Stimulated activated naive CD8-positive, alpha-beta T cell treated with anti-CD3 and anti-CD28 coated beads, Interleukin-15, Interleukin-2, amounts not matched to agents 100 ng/mL and 50 ng/mL, for 24 hours (primary cell): ENCODE data around the gene CLIC4.
"Not testable (repeated sequence)": the region's sequence is repeated elsewhere in the genome, so short reads cannot be mapped to it uniquely, and the experiment has no call there.

Source experiments
- H3K27ac Mint-ChIP-seq: one replicate; pipeline ENCODE4 v1.8.0; 2021; ENCODE audit warnings: mild to moderate bottlenecking, mixed read lengths
- H3K27me3 Mint-ChIP-seq: one replicate; pipeline ENCODE4 v1.8.0; 2021; ENCODE audit warnings: mixed read lengths
- H3K36me3 Mint-ChIP-seq: one replicate; pipeline ENCODE4 v1.8.0; 2021; ENCODE audit warnings: low read depth, mixed read lengths
- H3K4me1 Mint-ChIP-seq: one replicate; pipeline ENCODE4 v1.8.0; 2021; ENCODE audit warnings: low read depth, mixed read lengths
- H3K4me3 Mint-ChIP-seq: one replicate; pipeline ENCODE4 v1.8.0; 2021; ENCODE audit warnings: mild to moderate bottlenecking, mixed read lengths
- H3K9me3 Mint-ChIP-seq: one replicate; pipeline ENCODE4 v1.8.0; 2021; ENCODE audit warnings: mixed read lengths

CLIC4 gene

DNA sequence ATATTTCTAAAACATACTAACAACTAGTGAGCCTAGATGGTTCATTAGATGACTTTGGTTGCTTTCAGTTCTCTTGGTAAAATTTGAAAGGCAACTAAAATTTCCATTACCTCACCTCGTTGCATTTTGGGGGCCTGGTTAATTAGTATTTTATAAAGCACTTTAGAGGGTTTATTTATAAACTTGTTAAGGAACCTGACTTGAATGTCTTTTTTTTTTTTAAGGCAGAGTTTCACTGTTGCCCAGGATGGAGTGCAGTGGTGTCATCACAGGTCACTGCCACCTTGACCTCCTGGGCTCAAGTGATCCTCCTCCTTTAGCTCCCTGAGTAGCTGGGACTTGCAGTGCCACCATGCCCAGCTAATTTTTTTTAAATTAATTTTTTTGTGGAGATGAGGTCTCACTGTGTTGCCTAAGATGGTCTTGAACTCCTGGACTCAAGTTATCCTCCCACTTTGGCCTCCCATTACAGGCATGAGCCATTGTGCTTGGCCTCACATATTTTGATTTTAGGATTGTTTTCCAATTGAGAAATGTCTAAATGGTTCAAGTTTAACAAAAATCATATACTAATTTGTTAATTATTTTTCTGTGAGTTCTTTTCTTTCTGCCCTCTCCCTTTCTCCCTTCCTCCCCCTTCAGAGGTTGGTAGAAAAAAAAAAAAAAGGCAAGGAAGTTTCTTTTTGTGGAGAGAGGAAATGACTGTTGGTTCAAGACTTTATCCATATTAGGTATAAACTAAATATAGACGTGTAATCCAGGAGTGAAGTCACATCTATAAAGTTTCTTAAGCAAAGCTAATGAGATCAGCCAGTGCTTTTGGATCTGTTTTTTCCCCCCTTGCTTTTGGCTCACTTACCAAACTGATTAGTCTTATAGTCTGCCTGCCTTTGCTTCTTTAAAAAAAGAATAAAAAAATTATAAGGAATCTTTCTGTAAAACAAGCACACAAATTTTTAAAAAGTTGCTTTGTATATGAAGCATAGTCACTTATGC lies 24.7 kb downstream of the CLIC4 start:
- Mint-ChIP-seq H3K27me3 (no peaks in the 10 kb centered on the region), H3K27ac (no peak overlapping the region), H3K4me3 (no peak overlapping the region), H3K9me3 (no peaks in the 10 kb centered on the region), H3K36me3 (no peaks in the 10 kb centered on the region), H3K4me1 (peaks cover 20% of the 10 kb centered on the region)

DNA sequence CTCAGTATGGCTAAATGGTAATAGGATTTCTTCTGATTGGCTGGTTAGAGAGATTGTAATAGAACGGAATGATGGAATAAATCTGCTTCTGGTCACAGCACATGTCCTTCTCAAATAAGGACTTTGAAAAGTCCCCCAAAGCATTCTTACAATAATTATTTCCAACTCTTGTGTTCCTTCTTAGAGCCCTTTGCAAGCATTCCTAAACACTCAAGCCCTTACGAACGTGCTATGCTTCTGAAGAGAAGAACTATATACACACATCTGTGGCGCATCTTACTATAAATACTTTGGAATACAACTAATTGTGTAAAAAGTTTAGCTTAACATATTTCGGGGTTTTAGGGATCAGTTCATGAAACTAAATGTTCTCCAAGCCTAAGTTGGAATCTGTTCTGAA lies 25.6 kb downstream of the CLIC4 start:
- no peaks in the 10 kb centered on the region for H3K36me3 Mint-ChIP-seq
- H3K27ac Mint-ChIP-seq: no peak overlapping the region
- no peaks in the 10 kb centered on the region for H3K27me3 Mint-ChIP-seq
- no peak overlapping the region for H3K4me3 Mint-ChIP-seq
- H3K4me1 Mint-ChIP-seq: peaks cover 20% of the 10 kb centered on the region
- H3K9me3 Mint-ChIP-seq: no peaks in the 10 kb centered on the region

DNA sequence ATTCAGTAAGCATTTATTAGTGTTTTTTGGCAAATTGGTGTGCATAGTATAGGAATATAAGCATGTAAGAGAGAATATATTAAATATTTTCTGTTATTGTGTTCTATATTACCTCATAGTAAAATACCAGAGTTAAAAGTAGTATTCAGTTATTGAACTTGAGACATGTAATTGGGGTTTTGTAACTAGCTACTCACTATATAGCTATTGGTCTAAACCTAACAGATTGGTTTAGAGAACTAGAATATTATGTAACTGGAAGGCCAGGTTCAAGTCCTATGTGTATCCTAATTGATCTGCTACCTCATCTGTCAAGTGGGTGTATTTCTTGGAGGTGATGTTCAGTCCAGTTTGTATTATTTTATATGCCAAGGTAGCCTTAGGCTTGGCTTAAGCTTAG lies 26.3 kb downstream of the CLIC4 start:
- no peaks in the 10 kb centered on the region for H3K27me3 Mint-ChIP-seq
- H3K4me1 Mint-ChIP-seq: peaks cover 20% of the 10 kb centered on the region
- H3K27ac Mint-ChIP-seq: no peak overlapping the region
- no peaks in the 10 kb centered on the region for H3K36me3 Mint-ChIP-seq
- H3K9me3 Mint-ChIP-seq: no peaks in the 10 kb centered on the region
- H3K4me3 Mint-ChIP-seq: no peak overlapping the region

DNA sequence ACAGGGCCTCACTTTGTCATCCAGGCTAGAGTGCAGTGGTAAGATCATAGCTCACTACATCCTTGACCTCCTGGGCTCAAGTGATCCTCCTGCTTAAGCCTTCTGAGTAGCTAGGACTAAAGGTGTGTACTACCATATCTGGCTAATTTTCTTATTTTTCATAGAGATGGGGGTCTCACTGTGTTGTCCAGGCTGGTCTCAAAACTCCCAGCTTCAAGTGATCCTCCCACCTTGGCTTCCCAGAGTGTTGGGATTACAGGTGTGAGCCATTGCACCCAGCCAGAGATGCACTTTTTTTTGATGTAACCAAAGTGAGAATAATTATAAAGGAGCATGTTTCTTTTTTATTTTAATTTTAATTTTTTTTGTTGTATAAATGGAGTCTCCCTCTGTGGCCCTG lies 28.4 kb downstream of the CLIC4 start:
- Mint-ChIP-seq H3K4me3 (no peak overlapping the region), H3K27me3 (no peaks in the 10 kb centered on the region), H3K27ac (no peak overlapping the region), H3K4me1 (peaks cover 20% of the 10 kb centered on the region), H3K9me3 (no peaks in the 10 kb centered on the region), H3K36me3 (no peaks in the 10 kb centered on the region)

DNA sequence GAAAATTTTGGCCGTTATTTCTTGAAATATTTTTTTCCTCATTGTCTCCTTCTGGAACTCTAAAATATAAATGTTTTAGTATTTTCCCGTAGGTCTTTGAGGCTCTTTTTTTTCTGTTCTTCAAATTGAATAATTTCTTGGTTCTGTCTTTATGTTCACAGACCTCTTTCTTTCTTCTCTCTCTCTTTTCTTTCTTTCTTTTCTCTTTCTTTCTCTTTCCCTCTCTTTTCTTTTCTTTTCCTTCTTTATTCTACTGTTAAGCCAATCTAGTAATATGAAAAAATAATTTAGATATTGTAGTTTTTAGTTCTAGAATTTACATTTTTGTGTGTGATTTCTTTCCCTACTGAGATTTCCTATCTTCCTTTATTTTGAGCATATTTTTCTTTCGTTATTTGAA lies 30.1 kb downstream of the CLIC4 start:
- H3K27me3 Mint-ChIP-seq: no peaks in the 10 kb centered on the region
- no peaks in the 10 kb centered on the region for H3K9me3 Mint-ChIP-seq
- no peaks in the 10 kb centered on the region for H3K36me3 Mint-ChIP-seq
- H3K4me3 Mint-ChIP-seq: no peak overlapping the region
- H3K27ac Mint-ChIP-seq: no peak overlapping the region
- H3K4me1 Mint-ChIP-seq: peaks cover 7% of the 10 kb centered on the region

DNA sequence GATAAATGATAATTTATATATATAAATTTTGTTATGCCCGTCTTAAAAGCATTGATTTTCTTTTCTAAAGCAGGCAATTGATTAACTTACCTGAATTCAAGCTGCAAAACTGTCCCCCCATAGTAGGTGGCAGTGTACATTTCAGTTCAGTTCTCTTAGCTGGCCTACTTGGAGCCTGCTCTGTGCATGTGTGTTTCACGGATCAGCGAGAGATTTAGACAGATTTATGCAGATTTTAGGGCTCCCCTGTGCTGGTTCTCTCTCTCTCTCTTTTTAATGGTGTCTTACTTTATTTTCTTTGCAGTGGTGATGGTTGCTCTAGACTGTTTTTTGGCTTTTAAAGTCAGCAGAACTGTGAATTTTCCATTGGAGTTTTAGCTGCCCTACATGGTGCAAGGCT lies 30.7 kb downstream of the CLIC4 start:
- Mint-ChIP-seq H3K9me3 (no peaks in the 10 kb centered on the region), H3K27ac (no peak overlapping the region), H3K36me3 (no peaks in the 10 kb centered on the region), H3K4me3 (no peak overlapping the region), H3K27me3 (no peaks in the 10 kb centered on the region), H3K4me1 (peaks cover under 1% of the 10 kb centered on the region)

DNA sequence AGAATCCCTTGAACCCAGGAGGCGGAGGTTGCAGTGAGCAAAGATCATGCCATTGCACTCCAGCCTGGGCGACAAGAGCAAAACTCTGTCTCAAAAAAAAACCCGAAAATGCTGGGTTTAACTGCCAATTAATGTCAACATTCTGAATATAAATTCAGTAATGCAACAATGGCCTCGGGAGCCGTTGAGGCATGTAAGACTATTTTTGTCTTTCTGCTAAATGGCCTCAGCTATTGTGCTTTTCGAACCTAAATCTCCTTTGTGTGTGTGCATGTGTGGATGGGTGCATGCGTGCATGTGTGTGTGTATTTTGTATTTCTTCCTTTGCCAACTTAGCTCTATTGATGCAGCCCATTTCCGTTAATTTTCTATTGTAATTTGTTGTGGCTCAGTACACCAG lies 31.6 kb downstream of the CLIC4 start:
- H3K4me1 Mint-ChIP-seq: peaks cover 4% of the 10 kb centered on the region
- no peaks in the 10 kb centered on the region for H3K9me3 Mint-ChIP-seq
- H3K4me3 Mint-ChIP-seq: no peak overlapping the region
- no peaks in the 10 kb centered on the region for H3K27me3 Mint-ChIP-seq
- no peak overlapping the region for H3K27ac Mint-ChIP-seq
- no peaks in the 10 kb centered on the region for H3K36me3 Mint-ChIP-seq

DNA sequence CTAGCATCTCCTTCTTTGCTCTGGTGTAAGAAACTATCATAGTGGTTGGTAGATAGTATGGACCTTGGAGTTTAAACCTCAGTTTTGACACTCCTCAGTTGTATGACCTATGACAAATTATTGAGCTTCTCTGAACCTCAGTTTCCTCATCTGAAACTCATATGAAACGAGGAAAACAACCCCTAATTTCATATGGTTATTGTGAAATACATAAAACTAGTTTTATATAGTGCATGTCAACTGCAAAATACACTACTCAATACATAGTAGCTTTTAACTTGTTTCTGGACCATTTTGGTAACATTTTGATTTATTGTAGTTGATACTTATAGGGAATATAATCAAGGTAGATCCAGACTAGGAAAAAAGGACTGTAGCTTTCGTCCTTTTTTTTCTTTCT lies 32.9 kb downstream of the CLIC4 start:
- no peaks in the 10 kb centered on the region for H3K9me3 Mint-ChIP-seq
- no peak overlapping the region for H3K4me3 Mint-ChIP-seq
- peaks cover 7% of the 10 kb centered on the region for H3K4me1 Mint-ChIP-seq
- H3K27me3 Mint-ChIP-seq: no peaks in the 10 kb centered on the region
- H3K27ac Mint-ChIP-seq: no peak overlapping the region
- no peaks in the 10 kb centered on the region for H3K36me3 Mint-ChIP-seq

DNA sequence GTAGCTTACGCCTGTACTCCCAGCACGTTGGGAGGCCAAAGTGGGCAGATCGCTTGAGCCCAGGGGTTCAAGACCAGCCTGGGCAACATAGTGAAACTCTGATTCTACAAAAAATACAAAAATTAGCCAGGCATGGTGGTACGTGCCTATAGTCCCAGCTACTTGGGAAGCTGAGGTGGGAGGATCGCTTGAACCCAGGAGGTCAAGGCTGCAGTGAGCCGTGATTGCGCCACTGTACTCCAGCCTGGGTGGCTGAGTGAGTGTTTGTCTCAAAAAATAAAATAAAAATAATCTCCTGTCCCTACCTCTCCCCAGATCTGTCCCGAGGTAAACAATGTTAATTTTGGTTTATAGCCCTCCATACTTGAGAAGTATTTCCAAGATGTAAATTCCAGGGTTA lies 34.0 kb downstream of the CLIC4 start:
- H3K27me3 Mint-ChIP-seq, H3K4me1 Mint-ChIP-seq, H3K36me3 Mint-ChIP-seq, H3K4me3 Mint-ChIP-seq, H3K27ac Mint-ChIP-seq, H3K9me3 Mint-ChIP-seq: not testable (repeated sequence)

DNA sequence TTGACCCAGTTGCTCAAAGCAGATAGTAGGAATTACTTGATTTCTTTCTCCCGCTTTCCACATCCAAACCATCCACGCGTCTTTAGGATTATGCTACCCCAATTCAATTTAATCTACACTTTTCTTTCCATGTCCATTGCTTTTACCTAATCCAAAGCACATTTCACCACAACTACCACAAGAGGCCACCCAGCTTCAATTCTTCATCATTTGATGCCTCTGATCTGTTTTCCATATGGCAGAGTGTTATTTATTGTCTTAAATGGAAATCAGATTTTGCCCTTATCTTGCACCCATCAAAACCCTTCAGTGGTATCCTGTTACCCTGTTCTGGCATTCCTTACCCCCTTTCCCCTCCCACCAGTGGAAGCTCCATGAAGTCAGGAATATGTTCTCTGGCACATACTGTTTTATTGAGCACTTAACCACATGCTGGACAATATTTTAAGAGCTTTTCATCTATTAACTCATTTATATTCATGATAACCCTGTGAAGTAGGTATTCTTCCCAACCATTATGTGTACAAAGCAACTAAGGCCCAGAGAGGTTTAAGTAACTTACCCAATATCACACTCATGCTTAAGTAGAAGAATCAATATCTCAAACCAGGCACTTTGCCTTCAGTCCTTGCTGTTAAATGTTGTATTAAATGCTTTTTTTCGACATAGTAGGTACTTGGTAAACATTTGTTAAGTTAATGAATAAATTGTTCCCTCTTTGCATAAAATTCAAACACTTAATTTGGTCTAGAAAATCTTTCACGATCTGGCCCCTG lies 34.6 kb downstream of the CLIC4 start:
- peaks cover 7% of the 10 kb centered on the region for H3K4me1 Mint-ChIP-seq

DNA sequence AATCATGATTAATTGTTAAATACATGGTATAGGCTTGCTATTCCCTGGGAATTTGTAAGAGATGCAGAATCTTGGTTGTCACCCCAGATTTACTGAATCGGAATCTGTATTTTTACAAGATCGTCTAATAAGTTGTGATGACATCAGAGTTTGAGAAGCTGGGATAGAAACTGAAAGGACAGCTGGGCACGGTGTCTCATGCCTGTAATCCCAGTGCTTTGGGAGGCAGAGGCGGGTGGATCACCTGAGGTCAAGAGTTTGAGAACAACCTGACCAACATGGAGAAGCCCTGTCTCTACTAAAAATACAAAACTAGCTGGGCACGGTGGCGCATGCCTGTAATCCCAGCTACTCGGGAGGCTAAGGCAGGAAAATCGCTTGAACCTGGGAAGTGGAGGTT lies 35.4 kb downstream of the CLIC4 start:
- not testable (repeated sequence) for H3K9me3 Mint-ChIP-seq, H3K27ac Mint-ChIP-seq, H3K4me3 Mint-ChIP-seq, H3K4me1 Mint-ChIP-seq, H3K27me3 Mint-ChIP-seq, H3K36me3 Mint-ChIP-seq

More for the DNA sequence above, 34.6 kb downstream of the CLIC4 start:
- H3K27ac Mint-ChIP-seq: no peak overlapping the region
- no peaks in the 10 kb centered on the region for H3K9me3 Mint-ChIP-seq
- no peaks in the 10 kb centered on the region for H3K27me3 Mint-ChIP-seq
- H3K36me3 Mint-ChIP-seq: no peaks in the 10 kb centered on the region
- H3K4me3 Mint-ChIP-seq: no peak overlapping the region

DNA sequence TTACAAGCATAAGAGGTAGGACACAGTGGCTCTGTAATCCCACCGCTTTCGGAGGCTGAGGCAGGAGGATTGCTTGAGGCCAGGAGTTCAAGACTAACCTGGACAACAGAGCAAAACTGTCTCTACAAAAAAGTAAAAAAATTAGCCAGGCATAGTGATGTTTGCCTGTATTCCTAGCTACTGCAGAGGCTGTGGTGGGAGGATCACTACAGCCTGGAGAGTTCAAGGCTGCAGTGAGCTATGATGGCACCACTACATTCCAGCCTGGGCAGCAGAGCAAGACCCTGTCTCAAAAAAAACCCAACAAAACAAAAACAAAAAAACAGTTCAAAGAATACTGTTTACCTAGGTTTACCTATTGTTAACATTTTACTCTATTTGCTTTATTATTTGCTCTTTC lies 37.4 kb downstream of the CLIC4 start:
- H3K36me3 Mint-ChIP-seq: no peaks in the 10 kb centered on the region
- H3K4me3 Mint-ChIP-seq: no peak overlapping the region
- no peaks in the 10 kb centered on the region for H3K9me3 Mint-ChIP-seq
- H3K4me1 Mint-ChIP-seq: peaks cover 7% of the 10 kb centered on the region
- H3K27me3 Mint-ChIP-seq: no peaks in the 10 kb centered on the region
- no peak overlapping the region for H3K27ac Mint-ChIP-seq

DNA sequence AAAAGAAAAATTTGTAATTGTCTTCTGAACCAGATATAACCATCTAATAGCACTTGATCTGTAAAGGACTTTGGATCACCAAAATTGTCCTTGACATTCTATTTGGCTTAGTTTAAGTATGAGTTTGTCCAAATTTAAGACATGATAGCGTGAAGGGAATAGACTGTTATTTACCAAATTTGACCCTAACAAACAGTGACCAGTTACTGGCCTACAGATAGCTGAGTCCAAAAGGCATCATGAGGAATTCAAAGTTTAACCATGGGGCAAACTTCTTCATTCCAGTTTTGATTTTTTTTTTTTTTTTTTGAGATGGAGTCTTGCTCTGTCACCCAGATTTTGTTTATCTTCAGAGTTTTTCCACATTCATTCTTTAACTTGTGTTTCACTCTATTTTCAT lies 38.5 kb downstream of the CLIC4 start:
- Mint-ChIP-seq H3K9me3 (no peaks in the 10 kb centered on the region), H3K27ac (no peak overlapping the region), H3K27me3 (no peaks in the 10 kb centered on the region), H3K4me3 (no peak overlapping the region), H3K36me3 (no peaks in the 10 kb centered on the region), H3K4me1 (peaks cover 7% of the 10 kb centered on the region)

DNA sequence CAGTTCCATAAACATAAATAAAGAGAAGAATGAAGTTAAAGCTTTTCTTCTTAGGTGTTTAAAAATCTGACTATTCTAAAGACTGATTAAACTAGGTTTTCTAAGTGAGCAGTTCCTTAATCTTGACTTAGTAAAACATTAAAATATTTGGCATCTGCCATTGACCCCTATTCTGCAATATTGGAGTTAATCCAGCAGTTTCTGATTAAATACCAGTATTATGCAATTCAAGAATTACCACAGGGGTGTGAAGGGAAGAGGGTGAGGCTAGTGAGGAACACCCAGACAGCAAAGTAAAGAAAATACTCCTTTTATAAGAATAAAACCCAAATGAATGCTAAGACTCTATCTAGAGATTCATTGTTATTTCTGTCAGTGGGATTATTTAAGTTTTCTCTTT lies 40.9 kb downstream of the CLIC4 start:
- Mint-ChIP-seq H3K4me3 (no peak overlapping the region), H3K36me3 (no peaks in the 10 kb centered on the region), H3K27ac (no peak overlapping the region), H3K27me3 (no peaks in the 10 kb centered on the region), H3K9me3 (no peaks in the 10 kb centered on the region), H3K4me1 (peaks cover 7% of the 10 kb centered on the region)

DNA sequence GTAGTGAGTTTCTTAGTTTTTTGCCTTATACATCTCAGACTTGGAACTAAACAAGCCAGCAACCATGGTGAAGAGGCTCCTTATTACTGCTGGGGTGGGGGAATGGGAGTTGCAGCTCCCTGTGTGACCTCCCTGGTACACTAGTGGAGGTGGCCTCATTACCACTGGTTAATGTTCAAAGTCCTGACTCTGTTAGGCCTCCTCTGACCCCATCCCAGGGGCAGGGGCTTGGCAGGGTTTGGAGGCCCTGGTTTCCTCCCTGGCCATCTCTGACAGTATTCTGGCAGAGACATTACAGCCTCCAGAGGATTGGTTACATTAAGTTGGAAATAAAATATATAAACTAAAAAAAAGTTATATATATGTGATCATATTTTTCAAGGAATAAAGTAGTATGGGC lies 45.2 kb downstream of the CLIC4 start:
- no peaks in the 10 kb centered on the region for H3K27me3 Mint-ChIP-seq

More for the DNA sequence above, 45.2 kb downstream of the CLIC4 start:
- Mint-ChIP-seq H3K4me3 (no peak overlapping the region), H3K4me1 (no peaks in the 10 kb centered on the region), H3K27ac (no peak overlapping the region), H3K36me3 (no peaks in the 10 kb centered on the region), H3K9me3 (no peaks in the 10 kb centered on the region)
